ENCODE data around the gene OR1L6. TPM values are rescaled to one million over a fixed set of nuclear protein-coding genes. Genes with fewer than 3 reads are reported as not detected.

OR1L6 gene, protein sequence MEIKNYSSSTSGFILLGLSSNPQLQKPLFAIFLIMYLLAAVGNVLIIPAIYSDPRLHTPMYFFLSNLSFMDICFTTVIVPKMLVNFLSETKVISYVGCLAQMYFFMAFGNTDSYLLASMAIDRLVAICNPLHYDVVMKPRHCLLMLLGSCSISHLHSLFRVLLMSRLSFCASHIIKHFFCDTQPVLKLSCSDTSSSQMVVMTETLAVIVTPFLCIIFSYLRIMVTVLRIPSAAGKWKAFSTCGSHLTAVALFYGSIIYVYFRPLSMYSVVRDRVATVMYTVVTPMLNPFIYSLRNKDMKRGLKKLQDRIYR
- not detected for total RNA-seq
- long read RNA-seq, result 0 reads

DNA sequence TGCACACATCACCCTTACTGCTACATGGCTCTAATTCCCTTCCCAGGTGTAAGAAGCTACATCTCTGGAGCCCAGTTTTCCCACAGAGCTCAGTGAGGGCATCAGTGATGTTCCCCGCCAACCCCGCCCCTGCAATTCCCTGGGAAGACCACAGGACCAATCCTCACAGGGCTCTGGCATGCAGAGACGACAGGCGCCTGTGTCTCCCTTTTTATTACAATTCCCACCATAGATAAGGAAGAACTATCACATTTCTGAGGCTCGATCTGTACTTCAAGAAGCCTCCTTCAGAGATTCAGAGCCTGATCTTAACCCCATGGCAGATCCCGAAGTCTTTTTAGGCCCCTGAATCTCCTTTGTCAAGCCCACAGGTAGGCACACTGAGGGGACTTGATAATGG lies at the start of gene OR1L6:
OR1L6 (plus strand) TSS at position 301 of the 400 bp plus-strand sequence. CDS start 7,545 bp downstream, outside the sequence.
- intact Hi-C loops (cut with DNase I), result no loop called here
- TF ChIP-seq, protein P1, sequence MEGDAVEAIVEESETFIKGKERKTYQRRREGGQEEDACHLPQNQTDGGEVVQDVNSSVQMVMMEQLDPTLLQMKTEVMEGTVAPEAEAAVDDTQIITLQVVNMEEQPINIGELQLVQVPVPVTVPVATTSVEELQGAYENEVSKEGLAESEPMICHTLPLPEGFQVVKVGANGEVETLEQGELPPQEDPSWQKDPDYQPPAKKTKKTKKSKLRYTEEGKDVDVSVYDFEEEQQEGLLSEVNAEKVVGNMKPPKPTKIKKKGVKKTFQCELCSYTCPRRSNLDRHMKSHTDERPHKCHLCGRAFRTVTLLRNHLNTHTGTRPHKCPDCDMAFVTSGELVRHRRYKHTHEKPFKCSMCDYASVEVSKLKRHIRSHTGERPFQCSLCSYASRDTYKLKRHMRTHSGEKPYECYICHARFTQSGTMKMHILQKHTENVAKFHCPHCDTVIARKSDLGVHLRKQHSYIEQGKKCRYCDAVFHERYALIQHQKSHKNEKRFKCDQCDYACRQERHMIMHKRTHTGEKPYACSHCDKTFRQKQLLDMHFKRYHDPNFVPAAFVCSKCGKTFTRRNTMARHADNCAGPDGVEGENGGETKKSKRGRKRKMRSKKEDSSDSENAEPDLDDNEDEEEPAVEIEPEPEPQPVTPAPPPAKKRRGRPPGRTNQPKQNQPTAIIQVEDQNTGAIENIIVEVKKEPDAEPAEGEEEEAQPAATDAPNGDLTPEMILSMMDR (IDR thresholded peaks at IDR 0.05), result no peak
- Histone ChIP-seq H3K27ac (no peak within 1 kb of the TSS), H3K36me3 (no peaks in the 10 kb centered on the region), H3K9me3 (no peaks in the 10 kb centered on the region), H3K4me1 (no peaks in the 10 kb centered on the region), H3K4me3 (no peak within 1 kb of the TSS), H3K27me3 (no peaks in the 10 kb centered on the region)
- DNase-seq (no peak), ATAC-seq (no peak)

DNA sequence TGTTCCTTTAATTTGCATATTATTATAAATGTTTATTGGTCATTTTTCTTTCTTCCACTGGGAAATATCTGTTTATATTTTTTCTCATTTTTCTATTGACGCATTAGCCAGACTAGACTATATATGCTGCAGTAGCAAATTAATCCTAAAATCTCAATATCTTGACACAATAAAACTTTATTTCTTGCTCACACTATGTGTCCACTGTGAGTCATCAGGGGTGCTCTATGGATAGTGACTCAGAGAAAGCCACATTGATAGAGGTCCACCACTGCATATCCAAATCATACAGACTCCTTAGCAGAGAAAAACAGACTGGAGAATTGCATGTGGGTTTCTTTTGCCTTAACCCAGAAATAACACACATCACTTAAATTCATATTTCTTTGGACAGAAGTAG lies 46.4 kb upstream of the OR1L6 start:
- Histone ChIP-seq H3K27ac (no peak overlapping the region), H3K9me3 (peaks cover 12% of the 10 kb centered on the region), H3K4me1 (no peaks in the 10 kb centered on the region), H3K27me3 (no peaks in the 10 kb centered on the region), H3K36me3 (no peaks in the 10 kb centered on the region), H3K4me3 (no peak overlapping the region)
- TF ChIP-seq, protein P1 (IDR thresholded peaks at IDR 0.05), result no peak
- ATAC-seq (no peak), DNase-seq (no peak)
- intact Hi-C loops (cut with DNase I), result no loop called here

DNA sequence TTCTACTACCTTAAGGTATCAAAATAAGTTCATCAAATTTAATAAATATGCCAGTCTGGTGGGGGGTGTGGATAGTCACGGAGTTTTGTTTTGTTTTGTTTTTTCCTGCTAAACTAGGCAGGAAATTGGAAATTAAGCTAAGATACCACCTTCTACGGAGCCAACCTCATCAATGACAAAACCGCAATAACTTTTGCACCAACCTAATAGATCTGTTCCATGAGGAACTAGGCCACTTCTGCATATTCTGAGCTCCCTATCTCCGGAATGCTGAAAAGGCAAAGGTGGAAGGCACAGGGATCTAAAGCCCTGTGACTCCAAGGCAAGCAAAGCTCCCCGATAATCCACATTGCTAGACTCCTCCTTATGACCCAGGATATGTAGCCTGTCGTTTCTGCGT lies 24.1 kb upstream of the OR1L6 start:
- H3K9me3 ChIP-seq, result peaks cover 10% of the 10 kb centered on the region
- no peaks in the 10 kb centered on the region for H3K36me3 ChIP-seq
- TF ChIP-seq, protein P1 (IDR thresholded peaks at IDR 0.05), result no peak
- no peak for DNase-seq
- no peak overlapping the region for H3K27ac ChIP-seq
- intact Hi-C loops (cut with DNase I), result no loop called here
- H3K4me3 ChIP-seq, result no peak overlapping the region
- no peaks in the 10 kb centered on the region for H3K4me1 ChIP-seq
- no peak for ATAC-seq
- no peaks in the 10 kb centered on the region for H3K27me3 ChIP-seq

DNA sequence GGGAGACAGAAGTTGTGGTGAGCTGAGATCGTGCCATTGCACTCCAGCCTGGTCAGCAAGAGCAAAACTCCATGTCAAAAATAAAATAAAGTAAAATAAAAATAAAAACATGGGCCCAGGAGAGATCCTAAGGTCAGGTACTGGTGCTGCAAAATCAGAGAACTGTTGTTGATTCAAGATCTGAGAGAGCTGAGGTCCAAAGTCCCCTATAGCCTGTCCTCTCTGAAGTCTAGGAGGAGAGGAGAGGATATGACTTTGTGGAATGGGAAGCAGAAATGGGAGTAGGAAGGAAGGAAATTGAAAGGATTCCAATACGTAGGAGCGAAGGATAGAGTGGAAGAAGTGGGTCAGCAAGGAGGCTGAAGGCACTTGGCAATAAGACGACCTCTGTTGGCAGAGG lies 22.9 kb upstream of the OR1L6 start:
- no peaks in the 10 kb centered on the region for H3K27me3 ChIP-seq
- no peak for DNase-seq
- no peak for ATAC-seq
- no peaks in the 10 kb centered on the region for H3K36me3 ChIP-seq
- intact Hi-C loops (cut with DNase I), result no loop called here
- no peak overlapping the region for H3K4me3 ChIP-seq
- H3K27ac ChIP-seq, result no peak overlapping the region
- TF ChIP-seq, protein P1 (IDR thresholded peaks at IDR 0.05), result no peak
- H3K9me3 ChIP-seq, result peaks cover 10% of the 10 kb centered on the region
- H3K4me1 ChIP-seq, result no peaks in the 10 kb centered on the region

DNA sequence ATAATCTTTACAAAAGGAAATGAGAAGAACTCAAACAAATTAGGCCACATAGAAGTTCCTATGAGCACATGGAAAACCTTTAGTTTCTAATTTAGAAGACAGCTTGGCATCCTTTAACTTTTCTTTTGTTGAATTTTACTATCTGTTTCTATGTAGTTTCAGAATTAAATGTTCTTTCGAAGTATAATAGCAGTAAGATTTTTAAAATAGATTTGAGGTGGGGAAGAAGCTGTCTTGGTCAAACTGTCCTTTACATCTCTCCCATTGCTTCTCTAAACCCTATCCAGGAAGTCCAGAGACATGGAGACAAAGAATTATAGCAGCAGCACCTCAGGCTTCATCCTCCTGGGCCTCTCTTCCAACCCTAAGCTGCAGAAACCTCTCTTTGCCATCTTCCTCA lies 18.4 kb upstream of the OR1L6 start, which contains the start of gene OR1L4:
OR1L4 (plus strand) TSS at position 301 of the 400 bp plus-strand sequence; CDS start at position 301, 0 bp downstream.
- Histone ChIP-seq H3K27ac (no peak within 1 kb of the TSS), H3K36me3 (no peaks in the 10 kb centered on the region), H3K9me3 (peaks cover 36% of the 10 kb centered on the region), H3K27me3 (no peaks in the 10 kb centered on the region), H3K4me1 (no peaks in the 10 kb centered on the region), H3K4me3 (no peak within 1 kb of the TSS)
- no peak for DNase-seq
- TF ChIP-seq, protein P1 (IDR thresholded peaks at IDR 0.05), result no peak
- intact Hi-C loops (cut with DNase I), result no loop called here
- no peak for ATAC-seq
